Left renal pelvis (tissue), 4 donors: ENCODE results near the gene CEP89. TPM values are rescaled to one million over a fixed set of nuclear protein-coding genes. Genes with fewer than 3 reads are reported as not detected.
"Not testable (repeated sequence)": the region's sequence is repeated elsewhere in the genome, so short reads cannot be mapped to it uniquely, and the experiment has no call there.

Source experiments
- DNase-seq, 4 donors: peaks; one replicate each; pipeline ENCODE4 v3.0.0-alpha.2; 2013; ENCODE audit warnings: low read depth in 4 of 4, low spot score in 3 of 4
- polyA plus RNA-seq, 4 donors: library from polyadenylated mRNA; unstranded; fragments of 120-200 nt; gene quantifications; one replicate each; pipeline ENCODE4 v1.2.1, GENCODE V29; 2013; ENCODE audit not compliant: insufficient read length in 4 of 4

Gene CEP89
- polyA plus RNA-seq, 4 donors: 28.5 to 37.4 (median 30.9) TPM

- DNase-seq: not testable (repeated sequence)
Observed at GRCh38 chr19:32856818-32857217, 114.9 kb downstream of the CEP89 start.

- no peak for DNase-seq
Observed at GRCh38 chr19:32852216-32852615, 119.5 kb downstream of the CEP89 start.

- DNase-seq: not testable (repeated sequence)
Observed at GRCh38 chr19:32848035-32848434, 123.7 kb downstream of the CEP89 start.

GRCh38 chr19:32843716-32844245 lies 128.0 kb downstream of the CEP89 start:
- DNase-seq: no peak

GRCh38 chr19:32842061-32842460 lies 129.7 kb downstream of the CEP89 start:
- no peak for DNase-seq

GRCh38 chr19:32837531-32837930 lies 134.2 kb downstream of the CEP89 start:
- DNase-seq: no peak

GRCh38 chr19:32833388-32833787 lies 138.4 kb downstream of the CEP89 start:
- DNase-seq: not testable (repeated sequence)

- DNase-seq: not testable (repeated sequence)
Observed at GRCh38 chr19:32832825-32833224, 138.9 kb downstream of the CEP89 start.

- DNase-seq: not testable (repeated sequence)
Observed at GRCh38 chr19:32832094-32832493, 139.7 kb downstream of the CEP89 start.

- no peak for DNase-seq
Observed at GRCh38 chr19:32831611-32832010, 140.1 kb downstream of the CEP89 start.

GRCh38 chr19:32830231-32831014 lies 141.3 kb downstream of the CEP89 start:
- no peak for DNase-seq

GRCh38 chr19:32829345-32829896 lies 142.3 kb downstream of the CEP89 start:
- DNase-seq: no peak

- no peak for DNase-seq
Observed at GRCh38 chr19:32828643-32829344, 143.0 kb downstream of the CEP89 start.

- no peak for DNase-seq
Observed at GRCh38 chr19:32828139-32828538, 143.6 kb downstream of the CEP89 start.

Other genes starting within 250 kb of the CEP89 start
- gene SLC7A9, start 102.2 kb downstream of the CEP89 start, polyA plus RNA-seq: 10 to 100 TPM in 2 of 4 donors, 1 to 10 TPM in 1, under 1 TPM in 1; 0.98 to 14.5 (median 11.5) TPM
- gene FAAP24, start 284 bp upstream of the CEP89 start, polyA plus RNA-seq: 1 to 10 TPM; 3.3 to 4.1 (median 3.5) TPM
- 10 to 100 TPM in 3 of 4 donors, 1 to 10 TPM in 1; 3.8 to 20.4 (median 18.2) TPM for gene RHPN2, start 92.9 kb upstream of the CEP89 start, polyA plus RNA-seq
- 10 to 100 TPM in 3 of 4 donors, 1 to 10 TPM in 1; 9.9 to 17.5 (median 12.8) TPM for gene GPATCH1, start 109.2 kb upstream of the CEP89 start, polyA plus RNA-seq
- 1 to 10 TPM in 3 of 4 donors, under 1 TPM in 1; 0.78 to 2.1 (median 1.2) TPM for gene WDR88, start 160.2 kb upstream of the CEP89 start, polyA plus RNA-seq
- 10 to 100 TPM; 15.1 to 29.3 (median 26.3) TPM for gene LRP3, start 222.4 kb upstream of the CEP89 start, polyA plus RNA-seq